ENCODE measurements around the gene NOL9.
"Not testable (repeated sequence)": the region's sequence is repeated elsewhere in the genome, so short reads cannot be mapped to it uniquely, and the experiment has no call there.

NOL9 gene

GRCh38 chr1:6570100-6570499 is 15.8 kb upstream of the NOL9 start:
- H3K36me3 ChIP-seq (ENCODE audit: insufficient read depth, low read length), result no peaks in the 10 kb centered on the region
- no peak for TF ChIP-seq EZH2 (IDR thresholded peaks at IDR 0.05)
- TF ChIP-seq FOXP2 (optimal IDR thresholded peaks at IDR 0.05; ENCODE audit: control extremely low read depth, extremely low read length, insufficient read depth), result no peak
- TF ChIP-seq POLR2AphosphoS5 (IDR thresholded peaks at IDR 0.05; ENCODE audit: borderline replicate concordance, low read depth, low read length), result no peak
- H3K27ac ChIP-seq, result no peak overlapping the region
- H3K9me3 ChIP-seq (ENCODE audit: low read depth, low read length), result no peaks in the 10 kb centered on the region
- no peak overlapping the region for H3K4me3 ChIP-seq
- DNase-seq (ENCODE audit: low read depth, low spot score), result no peak
- H3K9ac ChIP-seq (ENCODE audit: insufficient read length), result no peak overlapping the region

GRCh38 chr1:6569033-6569432 is 14.7 kb upstream of the NOL9 start:
- H3K9me3 ChIP-seq (ENCODE audit: low read depth, low read length), result no peaks in the 10 kb centered on the region
- no peak overlapping the region for H3K4me3 ChIP-seq
- H3K27ac ChIP-seq, result no peak overlapping the region
- no peak for DNase-seq (ENCODE audit: low read depth, low spot score)
- H3K36me3 ChIP-seq (ENCODE audit: insufficient read depth, low read length), result no peaks in the 10 kb centered on the region
- TF ChIP-seq EZH2 (IDR thresholded peaks at IDR 0.05), result no peak
- TF ChIP-seq POLR2AphosphoS5 (IDR thresholded peaks at IDR 0.05; ENCODE audit: borderline replicate concordance, low read depth, low read length), result no peak
- TF ChIP-seq FOXP2 (optimal IDR thresholded peaks at IDR 0.05; ENCODE audit: control extremely low read depth, extremely low read length, insufficient read depth), result no peak
- no peak overlapping the region for H3K9ac ChIP-seq (ENCODE audit: insufficient read length)

- Histone ChIP-seq H3K9ac (ENCODE audit: insufficient read length) (no peak overlapping the region), H3K4me3 (no peak overlapping the region), H3K36me3 (ENCODE audit: insufficient read depth, low read length) (no peaks in the 10 kb centered on the region), H3K27ac (no peak overlapping the region), H3K9me3 (ENCODE audit: low read depth, low read length) (no peaks in the 10 kb centered on the region)
- TF ChIP-seq FOXP2 (optimal IDR thresholded peaks at IDR 0.05; ENCODE audit: control extremely low read depth, extremely low read length, insufficient read depth) (no peak), EZH2 (IDR thresholded peaks at IDR 0.05) (no peak), POLR2AphosphoS5 (IDR thresholded peaks at IDR 0.05; ENCODE audit: borderline replicate concordance, low read depth, low read length) (no peak)
- DNase-seq (ENCODE audit: low read depth, low spot score), result no peak
These were observed 6.0 kb upstream of the NOL9 start for GRCh38 chr1:6560267-6560666.

GRCh38 chr1:6559161-6559560 is 4.8 kb upstream of the NOL9 start:
- H3K9me3 ChIP-seq (ENCODE audit: low read depth, low read length); H3K27ac ChIP-seq; H3K36me3 ChIP-seq (ENCODE audit: insufficient read depth, low read length); DNase-seq (ENCODE audit: low read depth, low spot score); H3K9ac ChIP-seq (ENCODE audit: insufficient read length); H3K4me3 ChIP-seq: not testable (repeated sequence)

GRCh38 chr1:6557597-6557996 is 3.3 kb upstream of the NOL9 start:
- Histone ChIP-seq H3K9me3 (ENCODE audit: low read depth, low read length) (no peaks in the 10 kb centered on the region), H3K27ac (no peak overlapping the region), H3K36me3 (ENCODE audit: insufficient read depth, low read length) (no peaks in the 10 kb centered on the region), H3K4me3 (no peak overlapping the region), H3K9ac (ENCODE audit: insufficient read length) (no peak overlapping the region)
- TF ChIP-seq EZH2 (IDR thresholded peaks at IDR 0.05) (no peak), POLR2AphosphoS5 (IDR thresholded peaks at IDR 0.05; ENCODE audit: borderline replicate concordance, low read depth, low read length) (no peak), FOXP2 (optimal IDR thresholded peaks at IDR 0.05; ENCODE audit: control extremely low read depth, extremely low read length, insufficient read depth) (no peak)
- no peak for DNase-seq (ENCODE audit: low read depth, low spot score)

- TF ChIP-seq EZH2 (IDR thresholded peaks at IDR 0.05) (no peak), POLR2AphosphoS5 (IDR thresholded peaks at IDR 0.05; ENCODE audit: borderline replicate concordance, low read depth, low read length) (no peak), FOXP2 (optimal IDR thresholded peaks at IDR 0.05; ENCODE audit: control extremely low read depth, extremely low read length, insufficient read depth) (no peak)
- Histone ChIP-seq H3K27ac (peak within 1 kb of the TSS; percentile 73; the same call in 1 of the 2 replicates), H3K9me3 (ENCODE audit: low read depth, low read length) (no peaks in the 10 kb centered on the region), H3K4me3 (peak within 1 kb of the TSS; percentile 91), H3K9ac (ENCODE audit: insufficient read length) (peak within 1 kb of the TSS; percentile 96), H3K36me3 (ENCODE audit: insufficient read depth, low read length) (peaks cover 8% of the 10 kb centered on the region)
- no peak for DNase-seq (ENCODE audit: low read depth, low spot score)
These were observed 830 bp upstream of the NOL9 start, which contains the start of gene TAS1R1 for GRCh38 chr1:6554907-6555778. TSS of gene TAS1R1 (plus strand) at chr1:6555307. CDS start at chr1:6555374, 67 bp downstream.

GRCh38 chr1:6547301-6547700 is 7.0 kb downstream of the NOL9 start:
- Histone ChIP-seq H3K4me3 (no peak overlapping the region), H3K9ac (ENCODE audit: insufficient read length) (no peak overlapping the region), H3K27ac (no peak overlapping the region), H3K9me3 (ENCODE audit: low read depth, low read length) (no peaks in the 10 kb centered on the region), H3K36me3 (ENCODE audit: insufficient read depth, low read length) (peaks cover 69% of the 10 kb centered on the region)
- no peak for DNase-seq (ENCODE audit: low read depth, low spot score)
- no peak for TF ChIP-seq EZH2 (IDR thresholded peaks at IDR 0.05)
- no peak for TF ChIP-seq POLR2AphosphoS5 (IDR thresholded peaks at IDR 0.05; ENCODE audit: borderline replicate concordance, low read depth, low read length)
- TF ChIP-seq FOXP2 (optimal IDR thresholded peaks at IDR 0.05; ENCODE audit: control extremely low read depth, extremely low read length, insufficient read depth), result no peak

GRCh38 chr1:6546326-6546725 is 8.0 kb downstream of the NOL9 start:
- Histone ChIP-seq H3K27ac (no peak overlapping the region), H3K36me3 (ENCODE audit: insufficient read depth, low read length) (peaks cover 75% of the 10 kb centered on the region), H3K9me3 (ENCODE audit: low read depth, low read length) (no peaks in the 10 kb centered on the region), H3K9ac (ENCODE audit: insufficient read length) (no peak overlapping the region), H3K4me3 (no peak overlapping the region)
- DNase-seq (ENCODE audit: low read depth, low spot score), result no peak
- TF ChIP-seq EZH2 (IDR thresholded peaks at IDR 0.05), result no peak
- TF ChIP-seq POLR2AphosphoS5 (IDR thresholded peaks at IDR 0.05; ENCODE audit: borderline replicate concordance, low read depth, low read length), result no peak
- no peak for TF ChIP-seq FOXP2 (optimal IDR thresholded peaks at IDR 0.05; ENCODE audit: control extremely low read depth, extremely low read length, insufficient read depth)
